Measurements from ENCODE around the gene C4orf50. TPM values are rescaled to one million over a fixed set of nuclear protein-coding genes. Genes with fewer than 3 reads are reported as not detected.

C4orf50 gene
- polyA plus RNA-seq, 3 donors, result not detected

DNA sequence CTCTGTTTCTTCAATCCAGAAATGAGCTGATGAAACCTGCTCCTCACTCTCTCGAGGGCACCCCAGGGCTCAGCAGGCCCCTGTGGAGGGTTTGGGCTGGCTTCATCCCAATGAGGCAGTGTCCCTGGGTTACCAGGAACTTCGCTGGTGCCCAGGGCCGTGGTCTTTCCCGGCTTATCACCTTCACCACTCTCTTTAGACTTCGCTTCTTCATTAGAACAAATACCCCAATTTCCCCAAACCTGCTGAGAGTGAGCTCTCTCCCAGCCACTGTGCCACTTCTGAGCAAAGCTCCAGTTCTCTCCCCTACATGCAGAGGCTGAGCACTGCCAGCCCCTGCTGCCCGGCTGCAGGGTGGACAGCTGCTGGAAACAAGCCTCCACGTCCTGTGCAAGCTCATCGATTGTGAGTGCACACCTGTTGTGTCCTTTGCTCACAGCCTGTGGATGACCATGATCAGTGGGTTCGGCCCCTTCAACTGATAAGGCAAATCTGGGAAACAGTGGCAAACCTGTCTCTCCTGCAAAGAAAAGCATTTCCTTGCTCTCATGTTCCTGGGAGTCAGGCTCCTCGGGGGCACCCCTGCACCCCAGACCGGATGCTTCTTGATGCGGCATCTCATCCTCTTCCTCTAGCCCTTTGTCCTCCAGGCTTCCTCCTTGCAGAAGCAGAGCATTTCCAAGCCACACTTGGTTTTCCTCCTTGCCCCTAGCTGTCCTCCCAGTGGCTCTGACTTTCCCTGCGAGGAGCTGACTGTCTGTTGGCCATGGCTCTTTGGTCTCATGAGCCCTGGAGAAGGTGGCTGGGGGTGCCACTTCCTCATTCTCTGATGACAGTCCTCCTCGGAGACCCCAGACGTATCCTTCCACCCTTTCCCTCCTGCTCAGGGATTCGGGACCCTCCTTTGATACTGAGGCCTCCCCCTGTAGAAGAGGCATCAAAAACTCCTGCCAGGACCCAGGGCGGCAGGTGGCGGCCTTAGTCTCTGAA, 28.7 kb downstream of the C4orf50 start:
- H3K27ac Mint-ChIP-seq, result no peak overlapping the region
- TF ChIP-seq, protein P1, sequence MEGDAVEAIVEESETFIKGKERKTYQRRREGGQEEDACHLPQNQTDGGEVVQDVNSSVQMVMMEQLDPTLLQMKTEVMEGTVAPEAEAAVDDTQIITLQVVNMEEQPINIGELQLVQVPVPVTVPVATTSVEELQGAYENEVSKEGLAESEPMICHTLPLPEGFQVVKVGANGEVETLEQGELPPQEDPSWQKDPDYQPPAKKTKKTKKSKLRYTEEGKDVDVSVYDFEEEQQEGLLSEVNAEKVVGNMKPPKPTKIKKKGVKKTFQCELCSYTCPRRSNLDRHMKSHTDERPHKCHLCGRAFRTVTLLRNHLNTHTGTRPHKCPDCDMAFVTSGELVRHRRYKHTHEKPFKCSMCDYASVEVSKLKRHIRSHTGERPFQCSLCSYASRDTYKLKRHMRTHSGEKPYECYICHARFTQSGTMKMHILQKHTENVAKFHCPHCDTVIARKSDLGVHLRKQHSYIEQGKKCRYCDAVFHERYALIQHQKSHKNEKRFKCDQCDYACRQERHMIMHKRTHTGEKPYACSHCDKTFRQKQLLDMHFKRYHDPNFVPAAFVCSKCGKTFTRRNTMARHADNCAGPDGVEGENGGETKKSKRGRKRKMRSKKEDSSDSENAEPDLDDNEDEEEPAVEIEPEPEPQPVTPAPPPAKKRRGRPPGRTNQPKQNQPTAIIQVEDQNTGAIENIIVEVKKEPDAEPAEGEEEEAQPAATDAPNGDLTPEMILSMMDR (IDR thresholded peaks at IDR 0.05), result no peak
- peaks cover 0 to 6% (median 5%) of the 10 kb centered on the region in 7 donors for H3K9me3 Mint-ChIP-seq
- peaks cover 2% of the 10 kb centered on the region for H3K4me1 Mint-ChIP-seq
- H3K4me2 ChIP-seq (replicated peaks; ENCODE audit: extremely low read depth, low read length, poor library complexity, severe bottlenecking), result no peak overlapping the region
- no peak for DNase-seq
- no peaks in the 10 kb centered on the region for H3K4me1 ChIP-seq (ENCODE audit: control insufficient read depth in 1 of 2, insufficient read depth in 2 of 2, low read length in 2 of 2)
- no peaks in the 10 kb centered on the region for H4K20me1 ChIP-seq (ENCODE audit: insufficient read depth, low read length)
- no peak overlapping the region for H3K4me3 ChIP-seq (replicated peaks in 1 of 3; ENCODE audit: low read depth in 2 of 3, low read length in 3 of 3)
- no peak overlapping the region for H2AFZ ChIP-seq (ENCODE audit: insufficient read depth, low read depth, low read length, poor library complexity, severe bottlenecking)
- no peaks in the 10 kb centered on the region for H3K79me2 ChIP-seq (ENCODE audit: insufficient read depth, low read length)
- no peaks in the 10 kb centered on the region for H3K36me3 Mint-ChIP-seq
- no peaks in the 10 kb centered on the region for H3K36me3 ChIP-seq (replicated peaks in 1 of 2; ENCODE audit: control insufficient read depth in 1 of 2, insufficient read depth in 2 of 2, low read length in 2 of 2)
- no peak overlapping the region for H3K4me3 Mint-ChIP-seq
- H3K27me3 Mint-ChIP-seq (ENCODE audit: low read depth in 3 of 3), result peaks cover 0 to 8% (median 7%) of the 10 kb centered on the region in 3 donors
- no peaks in the 10 kb centered on the region for H3K27me3 ChIP-seq (ENCODE audit: control insufficient read depth in 2 of 2, insufficient read depth in 2 of 2, low read length in 2 of 2)
- H3K27ac ChIP-seq (ENCODE audit: low read depth in 1 of 2, low read length in 2 of 2), result no peak overlapping the region
- intact Hi-C loops (cut with micrococcal nuclease), result no loop called here
- WGBS (ENCODE audit: insufficient coverage), result 79% methylated on average over 17 of the region's 18 CpGs
- no peak overlapping the region for H3K9ac ChIP-seq (ENCODE audit: insufficient read depth, low read length, poor library complexity, severe bottlenecking)
- no peaks in the 10 kb centered on the region for H3K9me3 ChIP-seq (replicated peaks in 1 of 2; ENCODE audit: control insufficient read depth in 1 of 2, insufficient read depth in 1 of 2, low read length in 2 of 2)

DNA sequence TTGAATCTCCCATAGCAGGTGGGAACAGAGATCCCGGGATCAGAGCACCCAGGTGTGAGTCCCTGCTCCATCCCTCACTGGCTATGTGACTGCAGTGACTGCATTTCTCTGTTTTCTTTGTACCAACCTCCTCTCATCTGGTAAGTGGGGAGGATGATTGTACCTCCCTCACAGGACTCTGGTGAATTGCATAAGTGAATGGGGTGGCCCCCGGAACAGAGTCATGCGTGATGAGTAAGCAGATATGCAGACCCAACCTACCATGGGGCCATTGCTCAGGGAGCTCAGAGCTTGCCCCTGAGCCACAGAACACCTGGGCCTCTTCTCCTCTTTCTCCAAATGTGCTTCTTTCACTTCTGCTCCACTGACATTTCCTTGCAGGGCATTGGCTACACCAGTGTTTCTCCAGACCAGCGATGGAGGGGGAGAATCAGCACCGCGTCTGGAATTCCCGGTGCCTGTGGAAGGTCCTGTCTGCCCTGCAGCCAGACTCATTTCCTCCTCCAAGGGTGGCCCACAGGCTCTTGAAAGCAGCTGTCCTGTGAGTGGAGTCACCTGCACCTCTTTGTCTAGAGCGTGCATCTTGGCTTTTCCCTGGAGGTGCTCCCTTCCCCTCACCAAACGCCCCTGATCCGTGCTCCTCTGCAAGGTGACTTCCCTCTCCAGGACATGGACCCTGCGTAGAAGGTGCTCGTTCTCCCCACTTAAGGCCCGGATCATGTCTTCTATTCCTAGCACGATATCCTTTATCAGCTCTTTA, 30.0 kb downstream of the C4orf50 start:
- no peak overlapping the region for H3K4me2 ChIP-seq (replicated peaks; ENCODE audit: extremely low read depth, low read length, poor library complexity, severe bottlenecking)
- DNase-seq, result no peak
- no peaks in the 10 kb centered on the region for H4K20me1 ChIP-seq (ENCODE audit: insufficient read depth, low read length)
- H3K27ac ChIP-seq (ENCODE audit: low read depth in 1 of 2, low read length in 2 of 2), result no peak overlapping the region
- H3K4me3 ChIP-seq (replicated peaks in 1 of 3; ENCODE audit: low read depth in 2 of 3, low read length in 3 of 3), result no peak overlapping the region
- peaks cover 0 to 11% (median 7%) of the 10 kb centered on the region in 3 donors for H3K27me3 Mint-ChIP-seq (ENCODE audit: low read depth in 3 of 3)
- peaks cover 2% of the 10 kb centered on the region for H3K4me1 Mint-ChIP-seq
- no peaks in the 10 kb centered on the region for H3K36me3 Mint-ChIP-seq
- no peak overlapping the region for H3K9ac ChIP-seq (ENCODE audit: insufficient read depth, low read length, poor library complexity, severe bottlenecking)
- TF ChIP-seq, protein P1 (IDR thresholded peaks at IDR 0.05), result no peak
- H3K9me3 Mint-ChIP-seq, result peaks cover 2 to 14% (median 11%) of the 10 kb centered on the region in 7 donors
- H3K27ac Mint-ChIP-seq, result no peak overlapping the region
- H2AFZ ChIP-seq (ENCODE audit: insufficient read depth, low read depth, low read length, poor library complexity, severe bottlenecking), result no peak overlapping the region
- H3K4me3 Mint-ChIP-seq, result no peak overlapping the region
- H3K4me1 ChIP-seq (ENCODE audit: control insufficient read depth in 1 of 2, insufficient read depth in 2 of 2, low read length in 2 of 2), result no peaks in the 10 kb centered on the region
- no peaks in the 10 kb centered on the region for H3K79me2 ChIP-seq (ENCODE audit: insufficient read depth, low read length)
- intact Hi-C loops (cut with micrococcal nuclease), result no loop called here
- H3K27me3 ChIP-seq (ENCODE audit: control insufficient read depth in 2 of 2, insufficient read depth in 2 of 2, low read length in 2 of 2), result no peaks in the 10 kb centered on the region
- no peaks in the 10 kb centered on the region for H3K36me3 ChIP-seq (replicated peaks in 1 of 2; ENCODE audit: control insufficient read depth in 1 of 2, insufficient read depth in 2 of 2, low read length in 2 of 2)
- WGBS (ENCODE audit: insufficient coverage), result 82% methylated on average over 11 of the region's 14 CpGs
- no peaks in the 10 kb centered on the region for H3K9me3 ChIP-seq (replicated peaks in 1 of 2; ENCODE audit: control insufficient read depth in 1 of 2, insufficient read depth in 1 of 2, low read length in 2 of 2)
